Lower leg skin (tissue), 4 donors: ENCODE data around the gene TTN. TPM values are rescaled to one million over a fixed set of nuclear protein-coding genes. Genes with fewer than 3 reads are reported as not detected.

Experiments used
- DNase-seq, 2 donors: peaks; one replicate each; pipeline ENCODE4 v3.0.0-alpha.2; 2019; ENCODE audit warnings: low spot score in 2 of 2
- H3K4me3 ChIP-seq: fragments of 200-600 bp; sonication (generic); 2 replicates; pipeline ENCODE4 v1.5.1; 2017; ENCODE audit warnings: mild to moderate bottlenecking, low read depth; ENCODE audit not compliant: poor library complexity, severe bottlenecking
- POLR2A ChIP-seq, 2 donors: fragments of 450-650 bp; IDR thresholded peaks; one replicate each; pipeline ENCODE4 v1.6.1; 2016 to 2017; ENCODE audit warnings: antibody characterized with exemption in 2 of 2, mild to moderate bottlenecking in 1 of 2, moderate library complexity in 1 of 2
- WGBS, 2 donors: methylation state at CpG; one replicate each; pipeline ENCODE4 v1.1.5; 2018; 5-methylcytosine and 5-hydroxymethylcytosine counted together
- intact Hi-C: fragments of 100-400 bp; cut with DNase I; formaldehyde crosslinking; loops from one replicate; pipeline ENCODE4 v1.15.0; 2023; ENCODE audit warnings: low total_unique reads
- total RNA-seq, 4 donors: library from RNA; depleted of rRNA; stranded (reverse); fragments of >200 nt; gene quantifications; one replicate each; pipeline ENCODE4 v1.1.0, GENCODE V29; 2016
- TF ChIP-seq, protein P1 (sequence below), 3 donors: fragments of 450-650 bp; IDR thresholded peaks; one replicate each; pipeline ENCODE4 v1.5.1; 2016; ENCODE audit warnings: antibody characterized with exemption in 3 of 3, mild to moderate bottlenecking in 3 of 3, moderate library complexity in 2 of 3

The TTN gene
- total RNA-seq, 4 donors from 2014 or later, result 0.25 to 2.4 (median 0.74) TPM

DNA sequence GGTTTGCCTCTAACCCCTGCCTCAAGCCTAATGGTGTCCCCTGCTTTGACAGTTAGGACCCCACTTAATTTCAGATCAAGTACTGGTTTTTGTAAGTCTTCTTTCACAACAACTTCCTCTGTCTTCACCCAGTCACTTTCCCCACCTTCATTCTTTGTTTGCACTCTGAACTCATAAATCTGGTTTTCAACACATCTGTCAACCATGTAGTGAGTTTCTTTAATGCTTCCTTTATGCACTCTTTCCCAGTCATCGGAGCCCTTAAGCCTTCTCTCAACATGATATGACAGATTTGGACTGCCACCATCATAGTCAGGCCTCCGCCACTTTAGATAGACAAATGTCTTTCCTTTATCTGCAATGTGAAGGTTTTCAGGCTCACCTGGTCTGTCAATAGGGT is 217.9 kb downstream of the TTN start:
- WGBS, 2 donors, result 86% methylated on average over 2 of the region's 2 CpGs
- TF ChIP-seq, protein P1, sequence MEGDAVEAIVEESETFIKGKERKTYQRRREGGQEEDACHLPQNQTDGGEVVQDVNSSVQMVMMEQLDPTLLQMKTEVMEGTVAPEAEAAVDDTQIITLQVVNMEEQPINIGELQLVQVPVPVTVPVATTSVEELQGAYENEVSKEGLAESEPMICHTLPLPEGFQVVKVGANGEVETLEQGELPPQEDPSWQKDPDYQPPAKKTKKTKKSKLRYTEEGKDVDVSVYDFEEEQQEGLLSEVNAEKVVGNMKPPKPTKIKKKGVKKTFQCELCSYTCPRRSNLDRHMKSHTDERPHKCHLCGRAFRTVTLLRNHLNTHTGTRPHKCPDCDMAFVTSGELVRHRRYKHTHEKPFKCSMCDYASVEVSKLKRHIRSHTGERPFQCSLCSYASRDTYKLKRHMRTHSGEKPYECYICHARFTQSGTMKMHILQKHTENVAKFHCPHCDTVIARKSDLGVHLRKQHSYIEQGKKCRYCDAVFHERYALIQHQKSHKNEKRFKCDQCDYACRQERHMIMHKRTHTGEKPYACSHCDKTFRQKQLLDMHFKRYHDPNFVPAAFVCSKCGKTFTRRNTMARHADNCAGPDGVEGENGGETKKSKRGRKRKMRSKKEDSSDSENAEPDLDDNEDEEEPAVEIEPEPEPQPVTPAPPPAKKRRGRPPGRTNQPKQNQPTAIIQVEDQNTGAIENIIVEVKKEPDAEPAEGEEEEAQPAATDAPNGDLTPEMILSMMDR (IDR thresholded peaks at IDR 0.05), result no peak
- TF ChIP-seq POLR2A (IDR thresholded peaks at IDR 0.05), result no peak
- intact Hi-C loops, result no loop called here
- no peak overlapping the region for H3K4me3 ChIP-seq
- no peak for DNase-seq

DNA sequence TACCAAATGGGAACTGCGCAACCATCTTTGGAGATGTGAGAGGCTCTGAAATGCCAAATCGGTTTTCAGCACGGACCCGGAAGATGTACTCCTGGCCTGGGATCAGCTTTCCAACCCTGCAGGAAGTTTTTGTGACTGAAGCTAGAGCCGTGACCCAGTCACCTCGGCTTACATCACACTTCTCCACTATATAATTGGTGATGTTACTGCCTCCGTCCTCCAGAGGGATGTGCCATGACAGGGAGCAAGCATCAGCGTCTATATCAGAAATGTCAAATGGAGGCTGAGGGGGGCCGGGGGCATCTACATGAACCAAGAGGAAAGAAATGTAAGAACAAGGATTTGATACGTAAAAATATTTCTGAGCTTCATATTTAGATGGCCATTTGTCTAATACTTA is 222.6 kb downstream of the TTN start:
- DNase-seq, result no peak
- 91 to 93% methylated on average over 10 of the region's 10 CpGs for WGBS, 2 donors
- intact Hi-C loops, result no loop called here
- no peak for TF ChIP-seq POLR2A (IDR thresholded peaks at IDR 0.05)
- TF ChIP-seq, protein P1 (IDR thresholded peaks at IDR 0.05), result no peak
- H3K4me3 ChIP-seq, result no peak overlapping the region

DNA sequence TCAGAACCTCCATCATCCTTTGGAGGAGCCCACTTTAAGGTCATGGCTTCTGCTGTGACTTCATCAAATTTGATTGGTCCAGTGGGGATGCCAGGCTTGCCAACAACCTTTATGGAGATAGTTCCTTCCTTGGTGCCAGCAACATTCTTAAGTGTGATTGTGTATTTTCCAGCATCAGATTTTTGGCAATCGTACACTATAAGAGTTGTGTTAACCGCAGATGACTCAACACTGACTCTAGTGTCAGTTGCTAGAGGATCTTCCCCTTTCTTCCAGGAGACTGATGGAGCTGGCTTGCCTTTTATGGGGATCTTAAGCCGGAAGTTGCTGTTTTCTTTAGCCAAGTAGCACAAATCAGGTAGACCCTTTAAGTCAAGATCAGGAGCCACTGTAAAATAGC is 228.2 kb downstream of the TTN start:
- no peak overlapping the region for H3K4me3 ChIP-seq
- no peak for TF ChIP-seq POLR2A (IDR thresholded peaks at IDR 0.05)
- TF ChIP-seq, protein P1 (IDR thresholded peaks at IDR 0.05), result no peak
- intact Hi-C loops, result no loop called here
- 93 to 96% methylated on average over 3 of the region's 3 CpGs for WGBS, 2 donors
- no peak for DNase-seq

DNA sequence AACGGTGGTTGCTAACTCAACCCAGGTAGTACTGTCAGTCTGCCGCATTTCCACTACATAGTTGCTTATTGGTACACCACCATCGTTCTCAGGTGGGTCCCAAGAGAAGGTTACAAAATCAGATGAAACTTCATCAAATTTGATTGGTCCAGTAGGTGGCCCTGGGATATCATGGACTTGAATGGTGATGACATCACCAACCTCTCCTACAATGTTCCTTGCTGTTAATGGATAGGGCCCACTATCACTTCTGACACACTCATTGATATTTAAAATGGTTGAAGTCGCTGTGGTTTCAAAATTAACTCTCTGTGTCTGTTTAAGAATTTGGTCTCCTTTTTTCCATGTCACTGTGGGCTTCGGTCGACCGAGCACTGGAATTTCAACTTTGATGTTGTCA is 232.4 kb downstream of the TTN start:
- no peak for TF ChIP-seq POLR2A (IDR thresholded peaks at IDR 0.05)
- TF ChIP-seq, protein P1 (IDR thresholded peaks at IDR 0.05), result no peak
- 95 to 96% methylated on average over 7 of the region's 7 CpGs for WGBS, 2 donors
- intact Hi-C loops, result no loop called here
- H3K4me3 ChIP-seq, result no peak overlapping the region
- no peak for DNase-seq

DNA sequence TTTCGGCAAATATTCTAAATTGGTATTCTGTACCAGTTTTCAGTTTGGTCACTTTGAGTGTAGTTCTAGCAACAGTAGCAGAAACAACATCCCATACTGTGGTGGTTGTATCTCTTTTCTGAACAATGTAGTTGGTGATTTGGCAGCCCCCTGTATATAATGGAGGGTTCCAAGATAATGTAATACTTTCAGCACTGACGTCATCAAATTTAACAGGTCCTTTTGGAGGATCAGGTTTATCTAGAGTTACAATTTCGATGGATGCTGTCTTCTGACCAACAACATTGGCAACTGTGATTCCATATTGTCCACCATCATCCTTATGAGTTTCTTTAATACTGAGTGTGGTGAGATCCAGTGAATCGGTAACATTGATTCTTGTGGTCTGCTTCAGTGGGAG is 239.0 kb downstream of the TTN start:
- TF ChIP-seq, protein P1 (IDR thresholded peaks at IDR 0.05), result no peak
- TF ChIP-seq POLR2A (IDR thresholded peaks at IDR 0.05), result no peak
- intact Hi-C loops, result no loop called here
- DNase-seq, result no peak
- no peak overlapping the region for H3K4me3 ChIP-seq
- WGBS, 2 donors, result 97% methylated on average over 4 of the region's 4 CpGs

DNA sequence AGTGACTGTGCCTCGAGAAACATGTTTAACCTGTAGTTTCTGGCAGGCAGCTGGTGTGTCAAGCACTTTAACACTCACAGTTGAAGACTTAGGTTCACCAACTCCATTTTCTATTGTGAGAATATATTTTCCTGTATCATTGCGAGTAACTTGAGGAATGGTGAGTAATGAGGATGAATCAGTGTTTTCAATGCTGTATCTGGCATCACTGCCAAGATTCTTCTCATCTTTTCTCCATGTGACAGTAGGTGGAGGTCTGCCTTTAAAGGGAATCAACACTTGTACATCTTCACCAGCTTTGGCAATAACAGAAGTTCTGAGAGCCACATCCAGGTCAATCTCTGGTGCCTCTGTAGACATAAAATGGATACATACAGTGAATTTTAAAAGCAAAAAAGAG is 254.2 kb downstream of the TTN start:
- 62 to 77% methylated on average over 2 of the region's 2 CpGs for WGBS, 2 donors
- H3K4me3 ChIP-seq, result no peak overlapping the region
- DNase-seq, result no peak
- no peak for TF ChIP-seq POLR2A (IDR thresholded peaks at IDR 0.05)
- TF ChIP-seq, protein P1 (IDR thresholded peaks at IDR 0.05), result no peak
- intact Hi-C loops, result no loop called here
